Heart left ventricle (tissue), 13 donors: ENCODE measurements around the gene NAA38.
A peak's percentile ranks its signal among the peaks of the same experiment; 100 is the strongest.

Experiments
- CTCF ChIP-seq, 12 donors: fragments of 200-600 bp; sonication (generic) in 4 of 12; IDR thresholded peaks; one replicate each; pipeline versions ENCODE4 v1.5.0 to v1.8.0; 2018 to 2022; ENCODE audit warnings: antibody characterized with exemption in 12 of 12, mild to moderate bottlenecking in 5 of 12
- POLR2A ChIP-seq, 2 donors: fragments of 450-650 bp; IDR thresholded peaks; one replicate each; pipeline ENCODE4 v1.6.1; 2017; ENCODE audit warnings: antibody characterized with exemption in 2 of 2, mild to moderate bottlenecking in 2 of 2, moderate library complexity in 2 of 2
- donor health status: ischemic (EF 13 %, LVEDD 7.1; RV severe dilation, severe dysfunction).
- donor health status: DM: no; HTN: yes; CAD: no.
- donor health status: DM: no; HTN: no; CAD: no.
- donor health status: ischemic (EF 25% LVEDD 6.9; RV normal size, moderate dysfunction).
- donor health status: ischemic (EF 25% LVEDD 5.7; RV mildly dilated, moderate dysfunction).
- donor health status: ischemic (EF 35%, LVEDD 5.7; RV mildly dilated, moderate dysfunction).
- donor health status: nonischemic (EF 11% LVEDD 7.7; RV severe dilation, severe dysfunction).
- donor health status: DM: yes; HTN: yes; CAD: no.
- donor health status: PGD.
- donor health status: ischemic (EF 29% LVEDD 5.4; RV normal size, mild dysfunction).
- donor health status: nonischemic (EF 23%, LVEDD 6.1; RV moderate dilation, normal function).

GRCh38 chr17:7856011-7856810 lies 1.1 kb downstream of the NAA38 start:
- no peak for TF ChIP-seq CTCF (IDR thresholded peaks at IDR 0.05)
- peak in 1 of 2 donors; percentile 28 for TF ChIP-seq POLR2A (IDR thresholded peaks at IDR 0.05)
